ENCODE data around the gene AP1AR.
A peak's percentile ranks its signal among the peaks of the same experiment; 100 is the strongest.

AP1AR gene

DNA sequence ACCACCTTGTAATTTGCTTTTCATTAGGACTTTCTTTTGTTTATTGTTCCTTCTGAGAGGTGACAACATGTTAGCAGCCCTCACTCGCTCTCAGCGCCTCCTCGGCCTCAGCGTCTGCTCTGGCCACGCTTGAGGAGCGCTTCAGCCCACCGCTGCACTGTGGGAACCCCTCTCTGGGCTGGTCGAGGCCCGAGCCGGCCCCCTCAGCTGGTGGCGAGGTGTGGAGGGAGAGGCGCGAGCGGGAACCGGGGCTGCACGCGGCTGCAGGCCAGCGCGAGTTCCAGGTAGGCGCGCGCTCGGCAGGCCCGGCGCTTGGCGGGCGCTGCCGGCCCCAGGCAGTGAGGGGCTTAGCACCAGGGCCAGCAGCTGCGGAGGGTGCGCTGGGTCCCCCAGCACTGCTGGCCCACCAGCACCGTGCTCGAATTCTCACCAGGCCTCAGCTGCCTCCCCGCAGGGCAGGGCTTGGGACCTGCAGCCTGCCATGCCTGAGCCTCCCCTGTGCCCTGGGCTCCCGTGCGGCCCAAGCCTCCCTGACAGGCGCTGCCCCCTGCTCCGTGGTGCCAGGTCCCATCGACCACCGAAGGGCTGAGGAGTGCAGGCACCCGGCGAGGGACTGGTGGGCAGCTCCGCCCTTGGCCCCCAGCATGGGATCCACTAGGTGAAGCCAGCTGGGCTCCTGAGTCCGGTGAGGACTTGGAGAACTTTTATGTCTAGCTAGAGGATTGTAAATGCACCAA lies 9.2 kb upstream of the AP1AR start:
- no peak for DNase-seq (ENCODE audit: low read depth in 2 of 2)

DNA sequence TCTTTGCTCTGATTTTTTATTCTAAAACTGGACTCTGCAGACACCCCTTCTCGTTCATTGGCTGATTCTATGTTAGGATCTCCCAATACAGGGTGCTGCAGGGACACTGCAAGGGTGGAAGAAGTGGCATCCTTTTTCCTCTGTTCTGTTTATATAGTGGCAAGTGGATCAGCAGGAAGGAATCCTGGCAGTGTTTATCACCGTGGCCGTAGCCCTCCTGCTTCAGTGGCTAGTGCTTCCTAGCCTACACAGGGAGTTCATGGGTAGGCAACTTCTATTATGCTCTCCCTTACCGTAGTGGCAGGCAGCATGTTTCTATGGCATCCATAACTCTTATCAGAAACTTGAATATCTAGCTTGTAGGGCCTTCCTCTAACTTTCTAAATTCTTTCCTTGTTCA lies 6.4 kb upstream of the AP1AR start:
- DNase-seq (ENCODE audit: low read depth in 2 of 2), result no peak

DNA sequence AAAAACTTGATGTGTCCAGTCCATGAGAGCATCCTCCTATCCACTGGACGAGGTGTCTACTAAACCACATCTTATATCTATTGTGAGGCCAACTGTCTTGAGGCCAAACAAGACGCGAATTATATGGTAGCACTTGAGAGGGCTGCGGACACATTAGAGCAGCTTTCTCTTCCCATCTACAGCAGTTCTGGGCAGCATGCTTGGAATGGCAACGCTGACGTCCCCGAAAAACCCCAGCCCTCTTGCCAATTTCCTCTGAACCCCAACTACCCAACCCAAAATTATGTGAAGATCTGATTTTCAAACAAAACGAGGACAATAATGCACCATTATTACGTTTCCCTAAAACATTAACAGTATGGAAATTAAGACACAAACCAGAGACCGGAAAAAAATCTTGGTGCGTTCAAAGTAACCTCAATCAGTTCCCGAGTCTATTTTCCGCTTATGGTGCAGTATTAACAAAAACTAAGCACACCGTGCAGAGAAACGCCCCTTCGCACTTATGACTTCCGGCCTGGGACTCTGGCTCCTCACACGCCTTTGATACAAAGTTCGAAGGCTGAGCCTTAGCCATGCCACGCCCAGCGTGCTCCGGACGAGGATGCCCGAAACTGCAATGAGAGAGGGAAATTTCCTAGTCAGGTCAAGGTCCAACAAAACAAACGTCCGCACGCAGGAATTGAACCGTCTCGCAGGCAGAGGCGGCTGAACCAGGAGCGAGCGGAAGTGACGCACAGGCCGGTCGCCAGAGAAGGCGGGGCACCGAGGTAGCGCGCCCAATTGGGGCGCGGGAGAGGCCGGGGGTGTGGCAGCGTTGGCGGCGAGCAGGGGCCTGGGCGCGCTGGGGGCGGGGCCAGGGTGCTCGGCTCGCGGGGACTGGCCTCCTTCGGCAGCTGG lies 458 bp upstream of the AP1AR start:
- DNase-seq (ENCODE audit: low read depth in 2 of 2), result peak; percentile 91 to 92

GRCh38 chr4:112234952-112235609 lies 3.5 kb downstream of the AP1AR start:
- peak; percentile 72 to 75 for DNase-seq (ENCODE audit: low read depth in 2 of 2)

DNA sequence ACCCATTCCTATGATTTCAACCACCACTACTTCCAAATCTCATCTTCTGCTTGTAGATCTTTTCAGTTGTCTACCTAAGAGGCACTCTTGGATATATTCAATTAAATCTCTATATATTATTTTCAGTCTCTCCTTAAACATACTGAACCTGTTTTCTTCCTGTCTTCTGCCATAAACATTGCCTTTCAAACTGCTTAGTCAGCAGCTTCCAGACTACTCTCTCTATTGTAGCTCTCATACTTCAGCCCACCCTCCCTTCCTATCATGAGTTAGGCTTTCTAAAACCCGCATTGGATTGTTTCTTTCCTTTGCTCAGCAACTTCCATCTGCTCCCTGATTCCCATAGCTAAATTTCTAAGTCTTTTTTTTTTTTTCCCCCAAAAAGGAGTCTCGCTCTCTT lies 4.5 kb downstream of the AP1AR start:
- no peak for DNase-seq (ENCODE audit: low read depth in 2 of 2)

GRCh38 chr4:112238833-112239232 lies 7.2 kb downstream of the AP1AR start:
- DNase-seq (ENCODE audit: low read depth in 2 of 2), result no peak

DNA sequence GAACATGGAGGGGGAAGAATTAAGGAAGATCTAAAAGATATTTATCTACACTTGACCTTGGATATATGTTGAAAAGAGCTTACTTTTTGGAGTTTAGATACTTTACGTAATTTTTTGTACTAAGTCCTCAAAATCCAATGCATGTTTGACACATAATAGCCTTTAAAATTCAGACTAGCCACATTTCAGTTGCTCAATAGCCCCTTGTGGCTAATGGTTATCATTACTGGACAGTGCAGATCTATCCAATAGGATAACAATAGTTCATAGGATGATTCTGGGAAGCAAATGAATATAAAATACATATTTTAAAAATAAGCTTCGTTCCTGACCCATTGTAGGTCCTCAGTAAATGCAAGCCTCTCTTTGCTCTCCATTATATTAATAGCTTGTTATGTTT lies 13.8 kb downstream of the AP1AR start:
- DNase-seq (ENCODE audit: low read depth in 2 of 2), result no peak

DNA sequence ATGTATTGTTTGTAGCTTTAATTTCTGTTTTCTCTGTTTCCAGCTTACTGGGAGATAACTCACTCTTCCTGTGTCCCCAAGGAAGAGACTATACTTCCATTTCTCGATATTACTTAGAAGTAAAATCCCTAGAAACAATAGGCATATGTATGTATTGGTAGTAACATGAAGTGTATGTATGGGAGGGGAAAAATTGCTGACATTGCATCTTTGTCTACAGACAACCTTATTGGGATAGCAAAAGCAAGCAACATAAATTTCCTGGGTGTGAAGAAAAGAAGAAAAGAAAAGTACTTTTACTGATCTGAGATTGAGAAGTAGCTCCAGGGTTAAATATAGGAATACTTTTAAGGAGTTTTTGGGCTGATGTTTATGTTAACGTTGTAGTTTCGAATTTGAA lies 15.4 kb downstream of the AP1AR start:
- DNase-seq (ENCODE audit: low read depth in 2 of 2), result no peak

DNA sequence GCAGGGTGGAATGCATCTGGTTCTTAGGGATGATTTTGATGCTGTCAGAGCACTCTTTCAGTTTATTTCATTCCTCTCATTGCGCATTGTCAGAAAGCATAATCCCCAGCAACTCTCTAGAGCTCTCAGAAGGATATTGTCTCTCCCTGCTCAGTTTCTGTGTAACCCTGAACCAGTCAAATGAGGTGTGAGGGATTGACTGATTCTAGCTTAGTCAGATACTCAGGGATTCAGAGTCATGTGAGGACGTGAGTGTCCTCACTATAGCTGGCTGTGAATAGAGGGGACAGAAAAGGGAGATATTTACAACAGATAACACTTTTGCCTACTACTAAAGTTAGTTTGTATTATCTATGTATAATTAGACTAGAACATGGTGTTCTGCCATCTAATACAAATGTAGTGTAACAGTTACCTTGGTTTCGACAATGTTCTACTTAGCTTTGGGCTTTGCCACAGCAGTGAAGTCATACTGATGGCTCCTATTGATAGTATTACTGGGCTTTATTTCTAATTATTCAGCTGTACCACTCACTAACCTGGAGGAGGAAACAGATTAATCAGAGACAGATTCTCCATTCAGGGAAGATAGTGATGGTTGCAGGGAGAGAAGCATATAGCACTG lies 19.5 kb downstream of the AP1AR start:
- DNase-seq (ENCODE audit: low read depth in 2 of 2), result no peak

- DNase-seq (ENCODE audit: low read depth in 2 of 2), result no peak
These were observed 20.6 kb downstream of the AP1AR start for GRCh38 chr4:112252234-112252633.

DNA sequence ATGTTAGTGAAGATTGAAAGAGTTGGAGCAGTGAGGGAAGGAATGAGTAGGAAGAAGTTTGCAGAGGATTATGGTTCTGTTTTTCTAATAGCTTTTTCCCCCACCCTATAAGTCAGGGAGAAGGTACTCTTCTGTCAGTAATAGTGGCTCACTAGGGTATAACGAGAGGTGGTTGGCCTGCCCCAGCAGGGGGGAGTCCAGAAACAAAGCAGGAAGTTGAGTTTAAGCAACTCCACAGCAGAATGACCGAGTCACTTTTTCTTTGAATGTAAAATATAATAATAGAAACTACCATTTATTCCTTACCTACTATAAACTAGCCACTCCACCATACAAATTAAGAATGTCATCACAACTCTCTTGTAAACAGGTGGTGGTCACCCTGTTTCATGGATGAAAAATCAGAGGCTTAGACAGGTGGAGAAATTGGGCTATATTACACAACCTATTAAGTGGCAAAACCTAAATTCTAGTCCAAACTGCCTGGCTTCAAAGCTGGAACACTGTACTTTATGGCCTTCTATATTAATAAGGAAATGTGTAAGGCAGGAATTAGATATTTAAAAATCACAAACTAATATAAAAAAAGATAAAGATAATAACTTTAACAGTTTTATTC lies 21.9 kb downstream of the AP1AR start:
- DNase-seq (ENCODE audit: low read depth in 2 of 2), result no peak

DNA sequence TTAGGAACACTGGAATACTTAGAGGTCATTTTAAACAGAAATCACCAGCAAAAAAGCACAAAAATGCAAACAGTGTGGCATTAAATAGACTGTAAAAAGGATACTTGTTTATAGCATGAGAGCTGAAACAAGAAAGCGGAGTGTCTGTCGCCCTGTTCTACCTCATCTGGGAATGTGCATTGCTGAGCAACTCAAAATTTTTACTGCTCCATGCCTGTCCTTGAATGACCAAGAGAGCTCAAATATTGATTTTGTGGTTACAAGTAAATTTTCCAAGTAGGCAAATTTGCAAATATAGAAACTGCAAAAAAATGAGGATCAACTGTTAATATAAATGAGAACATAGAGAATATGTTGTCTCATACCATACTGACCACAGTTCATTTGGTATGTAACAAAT lies 25.5 kb downstream of the AP1AR start:
- no peak for DNase-seq (ENCODE audit: low read depth in 2 of 2)

GRCh38 chr4:112266823-112267222 lies 35.2 kb downstream of the AP1AR start:
- DNase-seq (ENCODE audit: low read depth in 2 of 2), result no peak

- DNase-seq (ENCODE audit: low read depth in 2 of 2), result no peak
These were observed 38.5 kb downstream of the AP1AR start for GRCh38 chr4:112270051-112270450.

DNA sequence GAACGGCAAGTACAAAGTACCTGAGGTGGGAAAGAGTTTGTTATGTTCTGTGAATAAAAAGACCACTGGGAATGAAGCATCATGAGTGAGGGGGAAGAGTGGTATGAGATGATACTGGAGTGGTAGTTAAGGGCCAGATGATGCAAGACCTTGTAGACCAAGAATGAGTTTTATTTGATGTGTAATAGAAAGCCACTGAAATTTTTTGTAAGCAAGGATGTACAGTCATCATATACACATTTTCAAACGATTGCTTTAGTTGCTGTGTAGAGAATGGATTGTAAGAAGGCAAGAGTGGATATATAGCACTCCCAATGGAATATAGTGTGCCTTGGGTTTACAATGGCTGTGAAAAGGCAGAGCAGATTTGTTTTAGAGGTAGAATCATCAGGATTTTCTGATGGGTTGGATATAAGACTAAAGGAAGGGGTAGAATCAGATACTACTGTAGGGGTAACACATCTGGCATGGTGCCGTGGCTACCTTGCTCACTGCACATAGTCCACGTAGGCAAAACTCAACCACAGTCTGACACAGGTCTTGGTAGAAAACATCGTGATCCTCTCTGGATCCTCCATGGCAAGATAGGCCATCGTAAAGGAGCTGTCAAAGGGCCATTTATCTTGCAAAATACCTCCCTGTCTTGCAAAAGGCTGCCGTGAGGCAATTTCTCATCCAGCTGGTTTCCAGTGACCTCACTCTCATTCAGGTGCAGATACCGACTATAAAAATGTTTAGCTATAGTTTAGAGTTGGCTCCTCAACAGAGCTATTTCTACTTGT lies 39.2 kb downstream of the AP1AR start:
- DNase-seq (ENCODE audit: low read depth in 2 of 2), result peak; percentile 72 to 75

DNA sequence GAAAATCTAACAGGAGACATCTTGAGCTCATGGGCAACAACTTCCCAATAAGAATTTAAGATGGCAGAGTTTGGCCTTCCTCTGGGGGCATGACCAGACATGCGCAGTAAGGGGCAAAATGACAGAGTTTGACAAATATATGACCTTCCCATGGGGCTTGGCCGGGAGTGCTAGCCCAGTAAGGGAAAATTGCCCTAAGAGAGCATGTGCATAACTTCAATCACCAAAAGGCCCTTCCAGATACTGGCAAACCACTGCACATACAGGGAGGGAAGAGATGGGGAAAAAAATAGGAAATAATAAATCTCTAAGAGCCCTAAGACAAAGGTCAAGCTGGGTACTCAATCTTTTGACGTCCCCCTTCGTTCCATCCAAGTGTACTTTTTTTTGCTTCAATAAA lies 40.7 kb downstream of the AP1AR start:
- DNase-seq (ENCODE audit: low read depth in 2 of 2), result no peak

- no peak for DNase-seq (ENCODE audit: low read depth in 2 of 2)
These were observed 43.4 kb downstream of the AP1AR start for GRCh38 chr4:112274959-112275358.

DNA sequence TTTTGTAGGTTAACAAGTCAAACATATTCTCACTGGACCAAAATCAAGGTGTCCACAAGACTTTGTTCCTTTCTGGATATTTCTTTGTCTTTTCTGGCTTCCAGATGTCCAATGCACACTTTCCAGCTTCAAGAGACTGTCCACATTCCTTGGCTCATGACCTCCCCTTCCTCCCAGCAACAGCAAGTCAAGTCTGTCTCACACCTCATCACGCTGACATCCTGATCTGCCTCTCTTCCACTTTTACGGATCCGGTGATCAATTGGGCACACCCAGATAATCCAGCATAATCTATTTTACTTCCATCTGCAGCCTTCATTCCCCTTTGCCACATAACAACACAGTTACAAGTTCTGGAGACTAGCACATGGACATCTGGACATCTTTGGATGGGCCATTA lies 44.5 kb downstream of the AP1AR start:
- DNase-seq (ENCODE audit: low read depth in 2 of 2), result no peak

DNA sequence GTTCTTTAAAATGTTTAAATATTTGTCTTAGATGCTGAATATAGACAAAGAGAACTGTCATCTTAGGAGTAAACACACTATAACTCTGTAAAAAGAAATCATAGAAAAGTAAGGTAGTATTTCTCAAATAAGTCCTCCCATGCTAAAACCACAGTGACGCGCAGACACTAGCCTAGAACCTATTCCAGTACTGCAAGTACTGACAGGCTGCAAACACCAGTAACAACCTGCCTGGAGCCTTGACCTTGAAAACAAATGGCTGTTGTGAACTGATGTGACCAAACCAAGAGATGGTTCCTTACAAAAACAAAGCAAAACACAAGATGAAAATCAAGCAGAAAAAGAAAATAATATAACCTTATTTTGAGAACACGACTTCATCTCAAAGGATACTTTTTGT lies 45.6 kb downstream of the AP1AR start:
- no peak for DNase-seq (ENCODE audit: low read depth in 2 of 2)

DNA sequence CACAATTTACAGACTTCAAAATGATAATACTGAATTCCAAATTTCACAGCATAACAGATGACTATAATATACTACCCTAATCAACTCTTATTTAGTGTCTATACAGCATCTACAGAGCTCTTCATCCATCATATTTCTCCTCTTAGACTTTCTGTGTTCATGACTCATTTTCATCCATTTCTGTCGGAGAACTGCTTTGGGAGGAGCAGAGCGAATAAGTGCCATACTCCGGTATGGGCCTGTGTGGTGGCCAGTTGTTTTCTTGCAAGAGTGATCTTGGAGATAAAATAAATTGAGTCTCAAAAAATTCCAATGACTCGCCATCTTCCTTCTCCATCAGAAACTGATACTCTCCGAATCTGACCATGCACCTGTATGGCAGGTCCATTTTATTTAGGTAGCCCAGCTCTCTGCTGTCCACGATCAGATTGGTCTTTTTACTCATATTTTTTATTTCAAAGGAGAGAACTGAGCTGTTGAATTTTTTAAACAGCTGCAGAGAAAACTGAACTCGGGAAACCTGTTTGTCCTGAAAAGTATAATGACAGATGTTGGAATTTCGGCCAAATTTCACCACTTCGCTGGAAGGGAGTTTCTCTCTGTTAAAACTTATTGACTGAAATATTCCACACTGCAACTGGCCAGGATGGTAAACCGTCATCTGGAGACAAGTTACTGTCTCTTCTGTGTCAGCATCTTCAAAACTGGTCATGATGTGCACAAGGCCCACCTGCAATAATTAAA lies 46.3 kb downstream of the AP1AR start:
- no peak for DNase-seq (ENCODE audit: low read depth in 2 of 2)

All from fibroblast of skin of left quadriceps (primary cell).